ENCODE measurements around the gene FNDC3B. TPM values are rescaled to one million over a fixed set of nuclear protein-coding genes. Genes with fewer than 3 reads are reported as not detected.

The FNDC3B gene
- total and polyA plus RNA-seq, 4 donors = 23.3 to 74.2 (median 32.9) TPM

GRCh38 chr3:172333692-172334457, 294.5 kb downstream of the FNDC3B start:
- Histone ChIP-seq H3K27me3 (ENCODE audit: control insufficient read depth in 4 of 4, insufficient read depth in 4 of 4, low read length in 3 of 4) (no peaks in the 10 kb centered on the region), H3K36me3 (ENCODE audit: control insufficient read depth in 4 of 4, insufficient read depth in 3 of 4, low read depth in 1 of 4, low read length in 3 of 4) (peaks cover 6 to 54% (median 48%) of the 10 kb centered on the region in 4 donors), H3K27ac (ENCODE audit: low read depth in 1 of 2, low read length in 2 of 2) (no peak overlapping the region), H3K4me3 (ENCODE audit: low read depth in 1 of 3, low read length in 3 of 3) (no peak overlapping the region), H3K9me3 (ENCODE audit: control insufficient read depth in 4 of 4, low read length in 3 of 4) (no peaks in the 10 kb centered on the region), H3K9ac (ENCODE audit: low read depth in 1 of 2, low read length in 2 of 2) (no peak overlapping the region), H3K4me1 (ENCODE audit: control insufficient read depth in 4 of 4, insufficient read depth in 4 of 4, low read length in 3 of 4) (peaks cover 0 to 2% (median 0%) of the 10 kb centered on the region in 4 donors)
- no peak for TF ChIP-seq RAD21 (IDR thresholded peaks at IDR 0.05)
- TF ChIP-seq MAX (IDR thresholded peaks at IDR 0.05) = no peak
- TF ChIP-seq YY1 (IDR thresholded peaks at IDR 0.05) = no peak
- TF ChIP-seq, protein P1, sequence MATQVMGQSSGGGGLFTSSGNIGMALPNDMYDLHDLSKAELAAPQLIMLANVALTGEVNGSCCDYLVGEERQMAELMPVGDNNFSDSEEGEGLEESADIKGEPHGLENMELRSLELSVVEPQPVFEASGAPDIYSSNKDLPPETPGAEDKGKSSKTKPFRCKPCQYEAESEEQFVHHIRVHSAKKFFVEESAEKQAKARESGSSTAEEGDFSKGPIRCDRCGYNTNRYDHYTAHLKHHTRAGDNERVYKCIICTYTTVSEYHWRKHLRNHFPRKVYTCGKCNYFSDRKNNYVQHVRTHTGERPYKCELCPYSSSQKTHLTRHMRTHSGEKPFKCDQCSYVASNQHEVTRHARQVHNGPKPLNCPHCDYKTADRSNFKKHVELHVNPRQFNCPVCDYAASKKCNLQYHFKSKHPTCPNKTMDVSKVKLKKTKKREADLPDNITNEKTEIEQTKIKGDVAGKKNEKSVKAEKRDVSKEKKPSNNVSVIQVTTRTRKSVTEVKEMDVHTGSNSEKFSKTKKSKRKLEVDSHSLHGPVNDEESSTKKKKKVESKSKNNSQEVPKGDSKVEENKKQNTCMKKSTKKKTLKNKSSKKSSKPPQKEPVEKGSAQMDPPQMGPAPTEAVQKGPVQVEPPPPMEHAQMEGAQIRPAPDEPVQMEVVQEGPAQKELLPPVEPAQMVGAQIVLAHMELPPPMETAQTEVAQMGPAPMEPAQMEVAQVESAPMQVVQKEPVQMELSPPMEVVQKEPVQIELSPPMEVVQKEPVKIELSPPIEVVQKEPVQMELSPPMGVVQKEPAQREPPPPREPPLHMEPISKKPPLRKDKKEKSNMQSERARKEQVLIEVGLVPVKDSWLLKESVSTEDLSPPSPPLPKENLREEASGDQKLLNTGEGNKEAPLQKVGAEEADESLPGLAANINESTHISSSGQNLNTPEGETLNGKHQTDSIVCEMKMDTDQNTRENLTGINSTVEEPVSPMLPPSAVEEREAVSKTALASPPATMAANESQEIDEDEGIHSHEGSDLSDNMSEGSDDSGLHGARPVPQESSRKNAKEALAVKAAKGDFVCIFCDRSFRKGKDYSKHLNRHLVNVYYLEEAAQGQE (IDR thresholded peaks at IDR 0.05) = no peak
- no peak for TF ChIP-seq ATF3 (IDR thresholded peaks at IDR 0.05)
- no peak for TF ChIP-seq SP1 (IDR thresholded peaks at IDR 0.05)
- no peak for TF ChIP-seq GABPA (IDR thresholded peaks at IDR 0.05 in 1 of 2, conservative IDR thresholded peaks at IDR 0.05 in 1 of 2)
- TF ChIP-seq TAF1 (conservative IDR thresholded peaks at IDR 0.05) = no peak
- no peak for TF ChIP-seq CTCF (IDR thresholded peaks at IDR 0.05; ENCODE audit: low read depth, low read length, missing input control)
- TF ChIP-seq EGR1 (IDR thresholded peaks at IDR 0.05; ENCODE audit: low read depth in 2 of 2) = no peak
- TF ChIP-seq FOXA2 (IDR thresholded peaks at IDR 0.05) = no peak
- no peak for TF ChIP-seq JUND (IDR thresholded peaks at IDR 0.05)
- no peak for TF ChIP-seq FOXA1 (IDR thresholded peaks at IDR 0.05)
- TF ChIP-seq RXRA (IDR thresholded peaks at IDR 0.05) = no peak
- no peak for TF ChIP-seq HNF4A (conservative IDR thresholded peaks at IDR 0.05)
- no peak for TF ChIP-seq NR2F2 (IDR thresholded peaks at IDR 0.05)
- WGBS = 91% methylated on average over 7 of the region's 7 CpGs
- DNase-seq (ENCODE audit: low spot score) = no peak

GRCh38 chr3:172334671-172335207, 295.4 kb downstream of the FNDC3B start:
- Histone ChIP-seq H3K4me3 (ENCODE audit: low read depth in 1 of 3, low read length in 3 of 3) (no peak overlapping the region), H3K27ac (ENCODE audit: low read depth in 1 of 2, low read length in 2 of 2) (no peak overlapping the region), H3K9ac (ENCODE audit: low read depth in 1 of 2, low read length in 2 of 2) (no peak overlapping the region), H3K27me3 (ENCODE audit: control insufficient read depth in 4 of 4, insufficient read depth in 4 of 4, low read length in 3 of 4) (no peaks in the 10 kb centered on the region), H3K9me3 (ENCODE audit: control insufficient read depth in 4 of 4, low read length in 3 of 4) (no peaks in the 10 kb centered on the region), H3K36me3 (ENCODE audit: control insufficient read depth in 4 of 4, insufficient read depth in 3 of 4, low read depth in 1 of 4, low read length in 3 of 4) (peaks cover 4 to 54% (median 43%) of the 10 kb centered on the region in 4 donors), H3K4me1 (ENCODE audit: control insufficient read depth in 4 of 4, insufficient read depth in 4 of 4, low read length in 3 of 4) (peaks cover 0 to 2% (median 0%) of the 10 kb centered on the region in 4 donors)
- no peak for TF ChIP-seq TAF1 (conservative IDR thresholded peaks at IDR 0.05)
- TF ChIP-seq, protein P1 (IDR thresholded peaks at IDR 0.05) = no peak
- no peak for TF ChIP-seq RAD21 (IDR thresholded peaks at IDR 0.05)
- TF ChIP-seq ATF3 (IDR thresholded peaks at IDR 0.05) = no peak
- TF ChIP-seq HNF4G (IDR thresholded peaks at IDR 0.05) = no peak
- no peak for TF ChIP-seq MAX (IDR thresholded peaks at IDR 0.05)
- WGBS = 86% methylated on average over 7 of the region's 7 CpGs
- DNase-seq (ENCODE audit: low spot score) = no peak

Data from liver (tissue), 9 donors.